ENCODE measurements around the gene FAM171A1.
"Not testable (repeated sequence)": the region's sequence is repeated elsewhere in the genome, so short reads cannot be mapped to it uniquely, and the experiment has no call there.

Gene FAM171A1

DNA sequence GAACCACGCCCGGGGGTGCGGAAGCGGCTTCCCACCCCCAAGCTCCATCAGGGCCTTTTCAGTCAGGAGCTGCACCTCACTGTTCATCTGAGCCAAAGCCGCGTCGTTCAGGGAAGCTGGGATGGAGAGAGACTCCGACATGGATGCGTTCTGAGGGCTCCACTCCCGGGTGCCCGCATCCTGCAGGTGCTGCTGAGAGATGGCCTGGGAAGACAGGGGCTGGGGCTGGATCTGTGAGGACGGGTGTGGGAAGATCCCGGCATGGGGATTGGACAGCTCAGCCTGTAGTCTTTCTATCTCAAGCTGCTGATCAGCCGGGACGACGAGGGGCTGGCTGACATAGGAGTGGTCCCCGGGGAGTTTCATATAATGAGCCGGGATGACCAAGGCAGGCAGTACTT, 157.6 kb downstream of the FAM171A1 start:
- Histone ChIP-seq H3K9ac (ENCODE audit: low read length) (no peak overlapping the region), H3K4me1 (ENCODE audit: control insufficient read depth, insufficient read depth, low read length) (peaks cover 8% of the 10 kb centered on the region), H3K9me3 (ENCODE audit: control insufficient read depth, low read length) (no peaks in the 10 kb centered on the region), H3K4me3 (ENCODE audit: low read length) (no peak overlapping the region), H3K27me3 (replicated peaks; ENCODE audit: control insufficient read depth, insufficient read depth, low read length) (no peaks in the 10 kb centered on the region), H3K36me3 (ENCODE audit: control insufficient read depth, insufficient read depth, low read length, severe bottlenecking) (peaks cover 18% of the 10 kb centered on the region)
- DNase-seq (ENCODE audit: low read depth) = no peak

DNA sequence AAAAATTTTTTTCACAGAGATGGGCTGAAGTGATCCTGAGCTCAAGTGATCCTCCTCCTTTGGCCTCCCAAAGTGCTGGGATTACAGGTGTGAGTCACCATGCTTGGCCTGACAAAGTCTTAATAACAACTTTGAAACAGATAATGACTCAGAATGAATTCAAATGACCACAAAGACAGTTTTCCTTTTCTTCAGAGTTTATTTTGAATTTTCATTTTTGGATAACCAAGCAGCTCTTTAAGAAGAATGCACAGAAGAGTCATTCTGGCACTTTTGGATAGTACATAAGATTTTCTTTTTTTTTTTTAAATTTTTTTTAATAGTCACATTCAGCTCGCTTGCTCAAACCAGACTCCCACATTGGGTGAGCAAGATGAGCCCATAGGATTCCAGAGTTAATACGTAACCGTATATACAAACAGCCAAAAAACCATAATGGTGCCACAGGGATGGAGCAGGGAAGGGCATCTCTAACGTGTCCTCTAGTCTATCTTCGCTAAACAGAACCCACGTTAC, 159.6 kb downstream of the FAM171A1 start:
- H3K4me1 ChIP-seq (ENCODE audit: control insufficient read depth, insufficient read depth, low read length) = peaks cover 8% of the 10 kb centered on the region
- DNase-seq (ENCODE audit: low read depth) = peak; percentile 56
- no peaks in the 10 kb centered on the region for H3K9me3 ChIP-seq (ENCODE audit: control insufficient read depth, low read length)
- no peak overlapping the region for H3K9ac ChIP-seq (ENCODE audit: low read length)
- no peak overlapping the region for H3K4me3 ChIP-seq (ENCODE audit: low read length)
- no peaks in the 10 kb centered on the region for H3K27me3 ChIP-seq (replicated peaks; ENCODE audit: control insufficient read depth, insufficient read depth, low read length)
- H3K36me3 ChIP-seq (ENCODE audit: control insufficient read depth, insufficient read depth, low read length, severe bottlenecking) = peaks cover 18% of the 10 kb centered on the region

DNA sequence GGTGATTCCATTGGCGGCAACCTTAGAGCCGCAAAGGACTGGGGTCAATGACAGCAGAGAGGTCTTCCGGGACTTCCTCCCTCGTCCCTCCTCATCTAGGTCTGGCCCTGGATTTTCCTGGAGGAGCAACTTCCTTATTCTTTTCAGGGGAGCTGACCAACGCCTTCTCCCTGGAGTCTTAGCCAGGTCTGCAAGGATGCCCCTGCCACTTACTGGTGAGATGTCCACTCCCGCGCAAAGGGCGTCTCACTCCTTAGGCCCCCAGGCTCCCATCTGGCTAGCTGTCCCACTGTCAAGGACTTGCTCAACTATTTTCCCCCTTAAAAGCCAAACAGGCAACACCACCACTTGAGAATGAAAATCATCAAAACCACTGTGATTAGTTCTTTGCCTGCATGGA, 160.6 kb downstream of the FAM171A1 start:
- no peak for DNase-seq (ENCODE audit: low read depth)
- Histone ChIP-seq H3K4me3 (ENCODE audit: low read length) (no peak overlapping the region), H3K9me3 (ENCODE audit: control insufficient read depth, low read length) (no peaks in the 10 kb centered on the region), H3K36me3 (ENCODE audit: control insufficient read depth, insufficient read depth, low read length, severe bottlenecking) (peaks cover 18% of the 10 kb centered on the region), H3K27me3 (replicated peaks; ENCODE audit: control insufficient read depth, insufficient read depth, low read length) (no peaks in the 10 kb centered on the region), H3K9ac (ENCODE audit: low read length) (no peak overlapping the region), H3K4me1 (ENCODE audit: control insufficient read depth, insufficient read depth, low read length) (peaks cover 8% of the 10 kb centered on the region)

DNA sequence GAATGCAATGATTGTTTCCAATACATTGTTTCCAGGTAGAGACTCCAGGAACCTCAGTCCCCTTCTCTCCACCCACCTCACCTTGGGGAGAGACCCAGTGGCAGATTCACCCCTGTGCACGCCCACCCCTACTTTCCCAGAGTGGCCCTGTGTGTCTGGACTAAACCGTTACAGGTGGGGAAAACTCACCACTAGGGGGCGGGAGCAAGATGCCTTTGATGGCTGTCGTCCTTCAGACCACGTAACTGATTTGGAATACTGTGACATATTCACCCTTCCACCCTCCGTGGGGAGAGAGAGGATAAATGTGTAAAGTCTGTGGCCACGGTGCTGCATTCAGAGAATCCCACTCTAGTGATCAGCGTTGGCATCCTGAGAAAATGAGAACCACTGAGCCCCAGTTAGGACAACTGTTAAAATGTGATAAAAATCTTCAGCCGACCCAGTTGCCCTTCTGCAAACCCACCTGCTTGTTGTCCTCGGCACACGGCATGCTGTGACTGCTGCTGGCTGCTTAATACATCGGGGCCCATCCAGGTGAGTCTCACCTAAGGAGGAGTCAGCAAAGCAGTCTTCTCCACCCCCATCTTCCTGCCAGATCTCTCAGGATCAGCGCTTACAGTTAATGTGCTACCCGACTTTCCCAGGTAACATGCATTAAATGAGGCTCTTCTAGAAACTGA, 161.1 kb downstream of the FAM171A1 start:
- H3K9ac ChIP-seq (ENCODE audit: low read length) = no peak overlapping the region
- peak; percentile 90 for DNase-seq (ENCODE audit: low read depth)
- H3K27me3 ChIP-seq (replicated peaks; ENCODE audit: control insufficient read depth, insufficient read depth, low read length) = no peaks in the 10 kb centered on the region
- peaks cover 18% of the 10 kb centered on the region for H3K36me3 ChIP-seq (ENCODE audit: control insufficient read depth, insufficient read depth, low read length, severe bottlenecking)
- no peak overlapping the region for H3K4me3 ChIP-seq (ENCODE audit: low read length)
- H3K4me1 ChIP-seq (ENCODE audit: control insufficient read depth, insufficient read depth, low read length) = peaks cover 8% of the 10 kb centered on the region
- no peaks in the 10 kb centered on the region for H3K9me3 ChIP-seq (ENCODE audit: control insufficient read depth, low read length)

DNA sequence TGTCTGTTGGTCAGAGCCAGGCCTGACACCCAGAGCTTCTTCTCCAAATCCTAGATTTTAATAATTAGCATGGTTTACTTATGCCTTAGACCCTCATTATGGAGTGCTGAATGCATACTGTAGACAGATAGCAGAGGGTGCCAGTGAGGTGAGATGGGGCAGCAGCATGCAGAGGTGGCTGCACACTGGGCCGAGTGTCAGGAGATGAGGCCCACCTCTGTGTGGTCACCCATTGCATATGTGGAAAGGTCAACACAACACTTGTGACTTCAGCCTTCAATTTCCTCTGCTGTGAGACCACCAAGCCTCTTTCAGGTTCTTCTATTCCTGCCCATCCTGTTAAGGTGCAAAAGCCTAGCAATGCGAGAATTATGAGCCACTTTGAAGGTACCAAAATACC, 162.9 kb downstream of the FAM171A1 start:
- no peaks in the 10 kb centered on the region for H3K27me3 ChIP-seq (replicated peaks; ENCODE audit: control insufficient read depth, insufficient read depth, low read length)
- no peak for DNase-seq (ENCODE audit: low read depth)
- H3K4me1 ChIP-seq (ENCODE audit: control insufficient read depth, insufficient read depth, low read length) = peaks cover 8% of the 10 kb centered on the region
- H3K4me3 ChIP-seq (ENCODE audit: low read length) = no peak overlapping the region
- H3K36me3 ChIP-seq (ENCODE audit: control insufficient read depth, insufficient read depth, low read length, severe bottlenecking) = peaks cover 9% of the 10 kb centered on the region
- no peak overlapping the region for H3K9ac ChIP-seq (ENCODE audit: low read length)
- no peaks in the 10 kb centered on the region for H3K9me3 ChIP-seq (ENCODE audit: control insufficient read depth, low read length)

DNA sequence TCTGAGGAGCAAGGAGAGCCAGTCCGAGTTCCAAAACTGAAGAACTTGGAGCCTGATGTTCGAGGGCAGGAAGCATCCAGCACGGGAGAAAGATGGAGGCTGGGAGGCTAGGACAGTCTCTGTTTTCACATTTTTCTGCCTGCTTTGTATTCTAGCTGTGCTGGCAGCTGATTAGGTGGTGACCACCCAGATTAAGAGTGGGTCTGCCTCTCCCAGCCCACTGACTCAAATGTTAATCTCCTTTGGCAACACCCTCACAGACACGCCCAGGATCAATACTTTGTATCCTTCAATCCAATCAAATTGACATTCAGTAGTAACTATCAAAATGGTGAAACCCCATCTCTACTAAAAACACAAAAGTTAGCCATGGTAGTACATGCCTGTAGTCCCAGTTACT, 163.7 kb downstream of the FAM171A1 start:
- not testable (repeated sequence) for H3K4me3 ChIP-seq (ENCODE audit: low read length); H3K9me3 ChIP-seq (ENCODE audit: control insufficient read depth, low read length); H3K9ac ChIP-seq (ENCODE audit: low read length); DNase-seq (ENCODE audit: low read depth); H3K27me3 ChIP-seq (replicated peaks; ENCODE audit: control insufficient read depth, insufficient read depth, low read length); H3K36me3 ChIP-seq (ENCODE audit: control insufficient read depth, insufficient read depth, low read length, severe bottlenecking)
- H3K4me1 ChIP-seq (ENCODE audit: control insufficient read depth, insufficient read depth, low read length) = peaks cover 16% of the 10 kb centered on the region

DNA sequence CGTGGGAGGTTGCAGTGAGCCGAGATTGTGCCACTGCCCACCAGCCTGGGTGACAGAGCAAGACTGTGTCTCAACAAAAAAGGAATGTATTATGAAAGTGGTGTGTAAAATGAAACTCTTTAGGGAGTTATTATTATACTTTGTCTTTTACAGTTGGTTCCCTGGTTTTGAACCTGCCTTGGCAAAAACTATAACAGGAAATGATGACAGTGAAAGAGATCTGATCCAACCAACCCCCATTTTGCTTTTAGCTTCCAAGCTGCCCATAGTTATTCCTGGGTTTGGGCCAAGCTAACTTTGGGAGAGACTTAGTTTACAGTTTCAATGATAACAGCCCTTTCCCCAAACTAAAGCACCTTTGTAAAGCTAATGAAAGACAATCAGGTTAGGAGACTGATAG, 168.4 kb downstream of the FAM171A1 start:
- peaks cover 45% of the 10 kb centered on the region for H3K4me1 ChIP-seq (ENCODE audit: control insufficient read depth, insufficient read depth, low read length)
- no peak overlapping the region for H3K9ac ChIP-seq (ENCODE audit: low read length)
- no peaks in the 10 kb centered on the region for H3K27me3 ChIP-seq (replicated peaks; ENCODE audit: control insufficient read depth, insufficient read depth, low read length)
- H3K9me3 ChIP-seq (ENCODE audit: control insufficient read depth, low read length) = no peaks in the 10 kb centered on the region
- no peak overlapping the region for H3K4me3 ChIP-seq (ENCODE audit: low read length)
- no peaks in the 10 kb centered on the region for H3K36me3 ChIP-seq (ENCODE audit: control insufficient read depth, insufficient read depth, low read length, severe bottlenecking)
- DNase-seq (ENCODE audit: low read depth) = no peak

DNA sequence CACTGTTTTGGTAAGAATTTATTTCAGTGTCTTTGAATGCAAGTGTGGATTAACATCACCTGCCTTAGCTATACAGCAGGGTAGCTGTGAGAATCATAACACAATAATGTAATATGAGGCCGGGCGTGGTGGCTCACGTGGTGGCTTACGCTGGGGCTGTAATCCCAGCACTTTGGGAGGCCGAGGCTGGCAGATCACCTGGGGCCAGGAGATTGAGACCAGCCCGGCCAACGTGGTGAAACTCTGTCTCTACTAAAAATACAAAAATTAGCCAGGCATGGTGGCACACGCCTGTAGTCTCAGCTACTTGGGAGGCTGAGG, 168.8 kb downstream of the FAM171A1 start:
- not testable (repeated sequence) for DNase-seq (ENCODE audit: low read depth); H3K36me3 ChIP-seq (ENCODE audit: control insufficient read depth, insufficient read depth, low read length, severe bottlenecking); H3K9me3 ChIP-seq (ENCODE audit: control insufficient read depth, low read length); H3K27me3 ChIP-seq (replicated peaks; ENCODE audit: control insufficient read depth, insufficient read depth, low read length)
- peak overlapping the region; percentile 53 for H3K9ac ChIP-seq (ENCODE audit: low read length)
- peaks cover 49% of the 10 kb centered on the region for H3K4me1 ChIP-seq (ENCODE audit: control insufficient read depth, insufficient read depth, low read length)
- H3K4me3 ChIP-seq (ENCODE audit: low read length) = peak overlapping the region; percentile 52

DNA sequence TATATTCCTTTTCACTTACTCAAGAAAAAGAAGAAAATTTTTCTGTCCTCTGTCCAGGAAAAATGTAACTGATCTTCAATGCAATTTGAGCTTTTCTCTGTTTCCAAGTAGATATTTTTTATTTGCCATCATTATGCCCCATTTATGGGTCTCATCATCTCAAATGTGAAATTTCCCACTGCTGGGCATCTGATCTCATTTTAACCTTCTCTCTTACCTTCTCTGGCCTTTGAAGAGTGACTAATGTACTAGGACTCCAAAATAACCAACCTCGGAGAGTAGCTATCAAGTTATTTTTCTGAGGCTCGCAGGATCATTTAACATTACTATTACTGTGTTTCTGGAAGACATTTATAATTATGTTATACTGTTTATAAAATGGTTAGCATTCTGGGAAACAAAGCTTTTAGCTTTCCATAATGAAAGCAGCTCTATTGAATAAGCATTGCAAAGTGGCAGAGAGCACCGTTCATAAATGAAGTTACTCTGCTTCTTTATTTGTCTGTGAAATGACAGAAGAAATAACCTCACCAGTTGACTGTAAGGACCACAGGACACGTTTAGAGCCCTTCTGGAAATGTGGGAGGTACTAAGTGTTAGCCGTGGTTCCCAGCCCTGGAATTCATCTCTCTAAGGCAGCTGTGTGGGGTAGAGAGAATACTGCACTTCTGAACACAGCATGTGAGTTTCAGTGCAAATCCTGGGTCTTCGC, 169.3 kb downstream of the FAM171A1 start:
- Histone ChIP-seq H3K4me3 (ENCODE audit: low read length) (peak overlapping the region; percentile 52), H3K9ac (ENCODE audit: low read length) (peak overlapping the region; percentile 53), H3K36me3 (ENCODE audit: control insufficient read depth, insufficient read depth, low read length, severe bottlenecking) (no peaks in the 10 kb centered on the region), H3K27me3 (replicated peaks; ENCODE audit: control insufficient read depth, insufficient read depth, low read length) (no peaks in the 10 kb centered on the region), H3K4me1 (ENCODE audit: control insufficient read depth, insufficient read depth, low read length) (peaks cover 49% of the 10 kb centered on the region), H3K9me3 (ENCODE audit: control insufficient read depth, low read length) (no peaks in the 10 kb centered on the region)
- DNase-seq (ENCODE audit: low read depth) = peak; percentile 56

DNA sequence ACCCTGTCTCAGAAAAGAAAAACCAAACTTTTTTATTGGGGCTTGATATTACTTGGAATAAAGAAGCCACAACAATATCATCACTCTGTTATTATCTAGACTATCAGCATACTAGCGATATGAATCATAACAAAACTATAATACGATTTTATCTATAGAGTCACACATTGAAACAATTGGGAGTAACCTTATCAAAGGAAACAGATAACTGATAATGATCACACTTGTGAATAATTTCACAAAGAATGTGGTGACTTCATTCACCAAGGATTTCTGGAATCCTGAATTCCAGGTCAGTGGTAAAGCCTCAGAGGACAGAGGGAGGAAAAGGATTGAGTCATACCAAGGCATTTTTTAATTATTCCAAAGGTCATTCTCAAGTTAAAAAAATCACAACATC, 170.5 kb downstream of the FAM171A1 start:
- H3K4me3 ChIP-seq (ENCODE audit: low read length) = peak overlapping the region; percentile 52
- no peaks in the 10 kb centered on the region for H3K27me3 ChIP-seq (replicated peaks; ENCODE audit: control insufficient read depth, insufficient read depth, low read length)
- H3K4me1 ChIP-seq (ENCODE audit: control insufficient read depth, insufficient read depth, low read length) = peaks cover 54% of the 10 kb centered on the region
- no peaks in the 10 kb centered on the region for H3K36me3 ChIP-seq (ENCODE audit: control insufficient read depth, insufficient read depth, low read length, severe bottlenecking)
- no peaks in the 10 kb centered on the region for H3K9me3 ChIP-seq (ENCODE audit: control insufficient read depth, low read length)
- DNase-seq (ENCODE audit: low read depth) = peak; percentile 80
- peak overlapping the region; percentile 28 for H3K9ac ChIP-seq (ENCODE audit: low read length)

DNA sequence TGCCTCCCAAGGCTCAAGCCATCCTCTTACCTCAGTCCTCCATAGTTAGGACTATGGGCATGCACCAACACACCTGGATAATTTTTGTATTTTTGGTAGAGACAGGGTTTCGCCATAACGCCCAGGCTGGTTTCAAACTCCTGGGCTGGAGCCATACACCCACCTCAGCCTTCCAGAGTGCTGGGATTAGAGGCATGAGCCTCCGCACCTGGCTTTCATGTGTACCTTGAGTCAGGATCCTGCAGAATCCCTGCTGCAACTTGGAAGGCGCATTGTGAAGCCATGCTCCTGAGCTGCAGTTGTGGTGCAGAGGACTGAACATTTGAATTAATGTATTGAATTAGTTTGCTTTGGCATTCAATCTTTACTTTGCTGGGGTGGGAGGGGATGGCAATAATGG, 173.2 kb downstream of the FAM171A1 start:
- Histone ChIP-seq H3K36me3 (ENCODE audit: control insufficient read depth, insufficient read depth, low read length, severe bottlenecking) (no peaks in the 10 kb centered on the region), H3K9ac (ENCODE audit: low read length) (peak overlapping the region; percentile 23), H3K27me3 (replicated peaks; ENCODE audit: control insufficient read depth, insufficient read depth, low read length) (no peaks in the 10 kb centered on the region), H3K4me1 (ENCODE audit: control insufficient read depth, insufficient read depth, low read length) (peaks cover 57% of the 10 kb centered on the region), H3K4me3 (ENCODE audit: low read length) (no peak overlapping the region), H3K9me3 (ENCODE audit: control insufficient read depth, low read length) (no peaks in the 10 kb centered on the region)
- no peak for DNase-seq (ENCODE audit: low read depth)
